HEK293T (cell line): Measurements from ENCODE around the gene BRAP.

ENCODE experiments used
- CTCF ChIA-PET: fragments of 350-600 bp; formaldehyde crosslinking; extraction: SDS; loops from one replicate; lab custom pipeline; 2021; ENCODE audit warnings: antibody characterized with exemption, inconsistent platforms; lab: Yijun Ruan, JAX
- POLR2A ChIA-PET: fragments of 350-600 bp; formaldehyde crosslinking; extraction: SDS; loops from one replicate; lab custom pipeline; 2020; ENCODE audit warnings: antibody characterized with exemption, inconsistent platforms; lab: Yijun Ruan, JAX
- DNase-seq: peaks from one replicate; pipeline ENCODE4 v3.0.0; 2012; ENCODE audit warnings: mixed read lengths; ENCODE audit errors: extremely low spot score
- ARNT ChIP-seq: fragments of 450-650 bp; IDR thresholded peaks from 2 replicates; pipeline ENCODE4 v1.6.1; 2017; ENCODE audit warnings: mild to moderate bottlenecking
- BHLHE40 ChIP-seq: fragments of 450-650 bp; IDR thresholded peaks from 2 replicates; pipeline ENCODE4 v1.6.1; 2016; ENCODE audit warnings: mild to moderate bottlenecking, moderate library complexity, borderline replicate concordance
- CTBP1 ChIP-seq: fragments of 450-650 bp; IDR thresholded peaks from 2 replicates; pipeline ENCODE4 v1.6.1; 2016; ENCODE audit warnings: borderline replicate concordance
- ELF4 ChIP-seq: fragments of 450-650 bp; IDR thresholded peaks from 2 replicates; pipeline ENCODE4 v1.6.1; 2017; ENCODE audit warnings: antibody characterized with exemption
- FOXA1 ChIP-seq: fragments of 450-650 bp; IDR thresholded peaks from 2 replicates; pipeline ENCODE4 v1.6.1; 2016; ENCODE audit warnings: mild to moderate bottlenecking
- FOXK2 ChIP-seq: fragments of 450-650 bp; IDR thresholded peaks from 2 replicates; pipeline ENCODE4 v1.6.1; 2016; ENCODE audit warnings: mild to moderate bottlenecking
- FOXM1 ChIP-seq: fragments of 450-650 bp; IDR thresholded peaks from 2 replicates; pipeline ENCODE4 v1.6.1; 2017; ENCODE audit warnings: mild to moderate bottlenecking, borderline replicate concordance
- HDGF ChIP-seq: fragments of 450-650 bp; IDR thresholded peaks from 2 replicates; pipeline ENCODE4 v1.6.1; 2017; ENCODE audit warnings: antibody characterized with exemption, borderline replicate concordance
- L3MBTL2 ChIP-seq: fragments of 450-650 bp; conservative IDR thresholded peaks from 2 replicates; pipeline ENCODE4 v1.6.1; 2016; ENCODE audit warnings: mild to moderate bottlenecking
- LEF1 ChIP-seq: fragments of 450-650 bp; IDR thresholded peaks from 2 replicates; pipeline ENCODE4 v1.6.1; 2017; ENCODE audit warnings: mild to moderate bottlenecking, borderline replicate concordance
- NFRKB ChIP-seq: fragments of 450-650 bp; IDR thresholded peaks from 2 replicates; pipeline ENCODE4 v1.6.1; 2016; ENCODE audit warnings: mild to moderate bottlenecking, moderate library complexity
- PKNOX1 ChIP-seq: fragments of 450-650 bp; IDR thresholded peaks from 2 replicates; pipeline ENCODE4 v1.6.1; 2016
- SP1 ChIP-seq: fragments of 450-650 bp; IDR thresholded peaks from 2 replicates; pipeline ENCODE4 v1.6.1; 2017
- SUZ12 ChIP-seq: fragments of 450-650 bp; IDR thresholded peaks from 2 replicates; pipeline ENCODE4 v1.6.1; 2016; ENCODE audit warnings: mild to moderate bottlenecking
- TARDBP ChIP-seq: fragments of 450-650 bp; IDR thresholded peaks from 2 replicates; pipeline ENCODE4 v1.6.1; 2016
- ZNF384 ChIP-seq: fragments of 450-650 bp; IDR thresholded peaks from 2 replicates; pipeline ENCODE4 v1.6.1; 2016

Gene BRAP

GRCh38 chr12:111715279-111715678 lies 29.5 kb upstream of the BRAP start:
- TF ChIP-seq PKNOX1, result no peak
- no peak for TF ChIP-seq LEF1
- TF ChIP-seq L3MBTL2, result no peak
- no peak for TF ChIP-seq ELF4
- no peak for TF ChIP-seq FOXM1
- no peak for TF ChIP-seq ZNF384
- no peak for TF ChIP-seq NFRKB
- TF ChIP-seq SUZ12, result no peak
- TF ChIP-seq CTBP1, result no peak
- TF ChIP-seq SP1, result no peak
- TF ChIP-seq TARDBP, result no peak
- no peak for TF ChIP-seq FOXA1
- TF ChIP-seq ARNT, result no peak
- no peak for TF ChIP-seq HDGF
- no peak for TF ChIP-seq FOXK2
- TF ChIP-seq BHLHE40, result no peak
- ChIA-PET CTCF (no interaction called here), POLR2A (no interaction called here)
- DNase-seq, result no peak

GRCh38 chr12:111706145-111706544 lies 20.4 kb upstream of the BRAP start:
- CTCF ChIA-PET, result interaction anchor here (0.8 kb wide), 1 partner anchor 106 kb away, joined by 3 read pairs; no protein-coding TSS in a partner anchor
- POLR2A ChIA-PET, result no interaction called here
- no peak for DNase-seq
- TF ChIP-seq CTBP1 (no peak), PKNOX1 (peak; percentile 51)

- POLR2A ChIA-PET, result no interaction called here
- CTCF ChIA-PET, result interaction anchor here (0.6 to 0.8 kb wide), 2 partner anchors 11 to 107 kb away, joined by 3 read pairs; no protein-coding TSS in a partner anchor
- DNase-seq, result no peak
- no peak for TF ChIP-seq FOXK2
- TF ChIP-seq FOXA1, result no peak
- no peak for TF ChIP-seq TARDBP
- no peak for TF ChIP-seq ARNT
- TF ChIP-seq SUZ12, result no peak
These were observed 19.9 kb upstream of the BRAP start for GRCh38 chr12:111705672-111706071.

- CTCF ChIA-PET, result no interaction called here
These were observed 14.2 kb upstream of the BRAP start for GRCh38 chr12:111699962-111700361.

GRCh38 chr12:111693818-111694217 lies 8.1 kb upstream of the BRAP start:
- POLR2A ChIA-PET, result no interaction called here
- DNase-seq, result no peak
- no peak for TF ChIP-seq NFRKB
- TF ChIP-seq PKNOX1, result no peak
- TF ChIP-seq FOXA1, result no peak
- TF ChIP-seq CTBP1, result no peak
- no peak for TF ChIP-seq LEF1
- no peak for TF ChIP-seq ELF4
- TF ChIP-seq L3MBTL2, result no peak
- no peak for TF ChIP-seq SUZ12
- TF ChIP-seq HDGF, result no peak
- TF ChIP-seq ARNT, result no peak
- no peak for TF ChIP-seq BHLHE40
- TF ChIP-seq SP1, result no peak
- TF ChIP-seq FOXM1, result no peak
- no peak for TF ChIP-seq ZNF384
- TF ChIP-seq TARDBP, result no peak
- no peak for TF ChIP-seq FOXK2
- CTCF ChIA-PET, result interaction anchor here (0.5 kb wide), 1 partner anchor 20 kb away, joined by 3 read pairs; no protein-coding TSS in a partner anchor

More at GRCh38 chr12:111699962-111700361, 14.2 kb upstream of the BRAP start:
- POLR2A ChIA-PET, result no interaction called here
- TF ChIP-seq NFRKB (no peak), SUZ12 (no peak), ZNF384 (no peak), LEF1 (no peak), ARNT (no peak), PKNOX1 (no peak), ELF4 (no peak), HDGF (no peak), FOXA1 (no peak)
- no peak for DNase-seq

GRCh38 chr12:111692575-111693210 lies 6.9 kb upstream of the BRAP start:
- TF ChIP-seq BHLHE40 (no peak), ZNF384 (no peak), FOXA1 (no peak), FOXK2 (no peak), PKNOX1 (no peak), ELF4 (no peak), FOXM1 (no peak), LEF1 (no peak)
- DNase-seq, result peak; percentile 52
- CTCF ChIA-PET, result interaction anchor here (0.6 kb wide), 1 partner anchor 337 kb away, joined by 4 read pairs; no protein-coding TSS in a partner anchor
- POLR2A ChIA-PET, result no interaction called here
